Activated T-helper 2 cell treated with anti-CD3 and anti-CD28 coated beads, Interferon-gamma antibody, Interleukin-2, Interleukin-4, amounts not matched to agents 10 μg/mL and 5 μg/mL and 100 μg/mL, durations not matched to agents 14 hours and 24 hours and 36 hours (primary cell): ENCODE measurements around the gene PLEK. TPM values are rescaled to one million over a fixed set of nuclear protein-coding genes. Genes with fewer than 3 reads are reported as not detected.

Experiments used
- DNase-seq: peaks from one replicate; pipeline ENCODE4 v3.0.0; 2021; ENCODE audit warnings: low spot score
- H3K27ac Mint-ChIP-seq: one replicate; pipeline ENCODE4 v1.8.0; 2021; ENCODE audit warnings: mixed read lengths
- H3K27me3 Mint-ChIP-seq: one replicate; pipeline ENCODE4 v1.8.0; 2021; ENCODE audit warnings: low read depth, mixed read lengths
- H3K36me3 Mint-ChIP-seq: one replicate; pipeline ENCODE4 v1.8.0; 2021; ENCODE audit warnings: low read depth, mixed read lengths
- H3K4me1 Mint-ChIP-seq: one replicate; pipeline ENCODE4 v1.8.0; 2021; ENCODE audit warnings: low read depth, mixed read lengths
- H3K4me3 Mint-ChIP-seq: one replicate; pipeline ENCODE4 v1.8.0; 2021; ENCODE audit warnings: low read depth, mild to moderate bottlenecking, moderate library complexity, mixed read lengths
- H3K9me3 Mint-ChIP-seq: one replicate; pipeline ENCODE4 v1.8.0; 2021; ENCODE audit warnings: mixed read lengths
- intact Hi-C: fragments of 100-400 bp; cut with micrococcal nuclease; formaldehyde crosslinking; loops from one replicate; pipeline ENCODE4 v1.15.1; 2023
- total RNA-seq: library from RNA; stranded (reverse); gene quantifications from 2 replicates; pipeline ENCODE4 v1.2.3, GENCODE V29; 2022

Gene PLEK, protein sequence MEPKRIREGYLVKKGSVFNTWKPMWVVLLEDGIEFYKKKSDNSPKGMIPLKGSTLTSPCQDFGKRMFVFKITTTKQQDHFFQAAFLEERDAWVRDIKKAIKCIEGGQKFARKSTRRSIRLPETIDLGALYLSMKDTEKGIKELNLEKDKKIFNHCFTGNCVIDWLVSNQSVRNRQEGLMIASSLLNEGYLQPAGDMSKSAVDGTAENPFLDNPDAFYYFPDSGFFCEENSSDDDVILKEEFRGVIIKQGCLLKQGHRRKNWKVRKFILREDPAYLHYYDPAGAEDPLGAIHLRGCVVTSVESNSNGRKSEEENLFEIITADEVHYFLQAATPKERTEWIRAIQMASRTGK
- 0.18 and 0.48 TPM in 2 replicates for total RNA-seq

DNA sequence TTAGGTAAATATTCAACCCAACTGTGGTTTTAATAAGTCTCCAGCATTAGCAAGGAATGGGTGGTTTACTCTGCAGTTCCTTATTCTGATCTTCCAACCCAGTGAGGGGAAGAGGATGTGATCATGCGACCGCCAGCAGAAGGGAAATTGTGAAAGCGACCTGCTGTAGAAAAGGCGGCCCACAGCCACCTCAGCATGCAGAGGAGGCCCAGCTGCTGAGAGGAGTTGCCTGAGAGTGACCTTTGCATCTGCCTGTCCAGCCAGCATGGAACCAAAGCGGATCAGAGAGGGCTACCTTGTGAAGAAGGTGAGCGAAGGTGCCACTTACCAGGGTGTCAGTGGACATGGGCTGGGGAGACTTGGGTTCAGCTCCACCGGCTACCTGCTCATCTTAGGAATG is at the start of gene PLEK:
Gene PLEK (plus strand): TSS at position 196 of the 400 bp plus-strand sequence. CDS start 70 bp downstream, at position 266.
- Mint-ChIP-seq H3K36me3 (peaks cover 3% of the 10 kb centered on the region), H3K4me3 (no peak within 1 kb of the TSS), H3K27me3 (peaks cover 32% of the 10 kb centered on the region), H3K9me3 (peaks cover 3% of the 10 kb centered on the region), H3K27ac (no peak within 1 kb of the TSS), H3K4me1 (peaks cover 11% of the 10 kb centered on the region)
- DNase-seq, result no peak
- intact Hi-C loops, result no loop called here

DNA sequence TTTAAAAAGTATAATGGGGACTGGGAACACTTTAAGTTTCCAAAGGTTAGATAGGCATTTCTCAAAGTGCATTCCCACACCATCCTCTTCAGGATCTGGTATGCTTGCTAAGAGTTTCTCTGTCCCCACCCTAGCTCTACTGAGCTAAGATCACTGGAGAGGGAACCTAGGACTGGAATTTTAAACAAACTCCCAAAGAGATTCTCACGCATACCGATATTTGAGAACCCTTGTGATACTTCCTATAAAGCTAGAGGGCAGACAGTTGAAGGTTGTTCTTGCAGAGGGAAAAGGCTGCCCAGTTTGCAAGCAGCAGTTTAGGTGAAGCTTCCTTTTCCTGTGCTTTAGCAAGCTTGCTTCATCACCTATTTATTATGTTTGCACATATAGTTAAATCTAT is 49.0 kb upstream of the PLEK start:
- H3K9me3 Mint-ChIP-seq, result no peaks in the 10 kb centered on the region
- H3K36me3 Mint-ChIP-seq, result no peaks in the 10 kb centered on the region
- H3K27me3 Mint-ChIP-seq, result peaks cover 66% of the 10 kb centered on the region
- peaks cover 1% of the 10 kb centered on the region for H3K4me1 Mint-ChIP-seq
- intact Hi-C loops, result no loop called here
- no peak overlapping the region for H3K27ac Mint-ChIP-seq
- H3K4me3 Mint-ChIP-seq, result no peak overlapping the region
- no peak for DNase-seq

DNA sequence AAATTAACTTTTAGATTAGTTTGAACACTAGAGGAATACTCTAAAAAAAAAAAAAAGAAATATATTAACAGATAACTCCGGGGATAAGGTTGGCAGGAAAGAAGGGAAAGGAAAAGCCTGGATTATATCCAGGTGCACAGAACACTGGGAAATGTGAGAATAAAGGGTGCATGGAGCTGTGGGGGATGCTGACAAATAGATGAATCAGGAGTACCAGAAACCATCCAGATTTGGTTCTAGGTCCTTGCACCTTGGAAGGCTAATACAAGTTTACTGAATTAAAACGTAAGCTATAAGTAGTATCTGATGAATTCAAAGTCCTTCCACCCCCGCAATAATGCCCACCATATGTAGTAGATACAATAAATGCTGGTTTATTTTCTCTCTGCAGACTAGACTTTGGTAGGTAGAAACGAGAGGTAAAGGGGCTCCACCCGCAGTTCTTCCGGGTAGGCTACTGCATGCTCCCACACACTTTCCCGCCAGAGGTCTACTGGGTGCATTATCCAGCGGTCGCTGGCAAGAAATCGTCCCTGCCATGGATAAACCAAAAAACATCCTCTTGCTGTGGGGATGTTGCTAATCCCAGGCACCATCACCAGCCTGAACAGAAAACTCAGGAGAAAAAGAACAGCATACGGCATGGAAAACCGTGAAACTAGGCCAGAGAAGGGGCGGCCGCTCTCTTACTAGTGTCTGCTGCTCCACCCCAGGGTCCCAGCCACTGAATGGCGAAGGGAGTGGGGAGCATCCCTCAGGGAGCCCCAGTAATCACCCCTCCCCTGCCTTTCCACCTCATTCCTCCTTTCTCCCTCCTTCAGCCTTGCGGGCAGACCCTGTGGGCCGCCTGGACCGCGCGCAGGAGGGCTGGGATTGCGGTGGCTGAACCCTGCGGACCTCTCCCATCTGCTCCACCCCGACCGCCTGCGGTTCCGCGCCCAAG is 46.8 kb upstream of the PLEK start:
- Mint-ChIP-seq H3K4me3 (no peak overlapping the region), H3K27ac (no peak overlapping the region)

DNA sequence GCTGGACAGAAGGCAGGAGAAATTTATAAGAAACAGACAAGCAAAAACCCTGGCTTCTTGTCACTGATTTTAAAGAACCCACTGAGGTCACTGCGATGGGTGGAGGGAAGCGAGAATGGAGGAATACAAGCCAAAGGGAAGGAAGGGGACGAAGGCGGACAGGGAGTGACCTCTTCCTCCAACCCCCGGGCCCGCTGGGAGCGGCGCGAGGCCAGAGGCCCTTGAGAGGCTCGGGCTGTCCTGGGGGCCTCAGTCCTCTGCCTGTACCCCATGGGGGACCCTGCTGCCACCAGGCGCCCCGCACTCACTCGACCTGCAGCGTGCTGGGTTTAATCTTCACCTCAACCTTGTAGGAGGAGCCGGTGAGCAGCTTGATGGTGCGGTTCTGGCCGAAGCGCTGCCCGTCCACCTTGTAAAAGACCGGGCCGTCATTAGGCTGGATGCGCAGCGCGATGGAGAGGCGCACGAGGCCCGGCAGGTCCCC is 46.1 kb upstream of the PLEK start:
- Mint-ChIP-seq H3K27me3 (peaks cover 70% of the 10 kb centered on the region), H3K27ac (no peak overlapping the region)
- intact Hi-C loops, result no loop called here

More for the DNA sequence above, 46.8 kb upstream of the PLEK start:
- H3K27me3 Mint-ChIP-seq, result peaks cover 72% of the 10 kb centered on the region
- H3K9me3 Mint-ChIP-seq, result no peaks in the 10 kb centered on the region
- H3K4me1 Mint-ChIP-seq, result peaks cover 1% of the 10 kb centered on the region
- H3K36me3 Mint-ChIP-seq, result no peaks in the 10 kb centered on the region
- intact Hi-C loops, result no loop called here
- DNase-seq, result no peak

DNA sequence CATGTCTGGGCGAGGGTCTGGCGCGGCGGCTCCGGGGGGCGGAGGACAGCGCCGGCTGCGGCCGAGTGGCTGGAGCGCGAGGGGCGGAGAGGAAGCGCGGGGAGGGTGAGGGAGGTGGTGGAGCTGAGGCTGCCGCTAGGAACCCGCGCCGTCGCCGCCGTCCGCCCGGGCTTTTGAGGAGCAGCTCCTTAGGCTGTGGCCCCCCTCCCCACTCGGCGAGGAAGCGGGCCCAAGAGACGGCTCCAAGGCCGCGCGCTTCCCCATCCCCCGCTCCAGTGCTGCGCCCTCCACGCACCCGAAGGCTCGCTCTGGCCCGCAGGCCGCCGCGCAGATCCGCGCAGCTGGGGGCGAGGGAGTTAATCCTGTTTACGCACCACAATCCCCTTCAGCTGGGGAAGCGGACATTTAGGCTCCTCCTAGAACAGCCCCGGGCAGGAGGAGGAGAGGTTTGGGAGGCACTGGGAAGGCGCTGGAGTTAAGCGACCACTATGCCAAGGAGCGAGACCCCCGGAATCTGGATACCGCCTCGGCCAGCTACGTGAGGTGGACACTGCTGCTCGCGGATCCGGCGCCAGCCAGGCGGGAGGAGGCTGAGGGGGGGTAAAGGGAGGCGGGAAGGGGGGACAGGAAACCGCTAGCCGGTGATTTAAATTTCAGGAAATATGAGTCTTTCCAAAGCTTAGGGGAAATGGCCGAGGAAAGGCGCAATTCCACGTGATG is 45.5 kb upstream of the PLEK start, which contains the start of gene CNRIP1:
Gene CNRIP1 (minus strand): TSS at position 552 of the 720 bp plus-strand sequence. CDS start 549 bp downstream, at position 3.
- Mint-ChIP-seq H3K27me3 (peaks cover 71% of the 10 kb centered on the region), H3K4me3 (no peak within 1 kb of the TSS), H3K4me1 (peaks cover 1% of the 10 kb centered on the region), H3K36me3 (no peaks in the 10 kb centered on the region), H3K9me3 (no peaks in the 10 kb centered on the region), H3K27ac (no peak within 1 kb of the TSS)
- no peak for DNase-seq
- intact Hi-C loops, result no loop called here

More for the DNA sequence above, 46.1 kb upstream of the PLEK start:
- Mint-ChIP-seq H3K4me3 (no peak overlapping the region), H3K4me1 (peaks cover 1% of the 10 kb centered on the region), H3K9me3 (no peaks in the 10 kb centered on the region), H3K36me3 (no peaks in the 10 kb centered on the region)
- DNase-seq, result no peak

DNA sequence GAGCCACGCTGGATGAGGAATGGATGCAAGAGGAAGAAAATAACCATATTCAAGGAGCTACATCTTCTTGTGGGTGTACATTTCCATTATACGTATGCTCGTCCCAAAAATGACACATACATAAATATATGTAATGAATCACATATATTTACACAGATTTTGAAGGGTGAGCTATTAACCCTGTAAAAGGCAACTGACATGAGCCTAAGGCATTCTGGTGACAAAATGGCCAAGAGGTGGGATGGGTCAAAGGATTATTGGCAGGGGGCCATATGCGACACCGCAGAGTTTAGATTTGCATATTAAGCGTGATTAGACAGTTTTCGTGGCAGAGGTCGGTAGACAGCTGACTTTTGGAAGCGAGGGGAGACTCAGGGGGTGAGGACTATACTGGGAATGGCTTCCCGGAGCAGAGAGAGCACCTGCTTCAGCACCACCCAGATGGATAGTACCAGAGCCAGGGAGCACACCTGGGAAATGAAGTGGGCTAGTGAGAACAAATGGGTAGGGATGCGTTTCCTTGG is 44.9 kb upstream of the PLEK start:
- intact Hi-C loops, result no loop called here
- H3K4me1 Mint-ChIP-seq, result peaks cover 1% of the 10 kb centered on the region
- H3K36me3 Mint-ChIP-seq, result no peaks in the 10 kb centered on the region
- H3K27ac Mint-ChIP-seq, result no peak overlapping the region
- H3K4me3 Mint-ChIP-seq, result no peak overlapping the region
- DNase-seq, result no peak
- H3K9me3 Mint-ChIP-seq, result no peaks in the 10 kb centered on the region
- peaks cover 72% of the 10 kb centered on the region for H3K27me3 Mint-ChIP-seq

DNA sequence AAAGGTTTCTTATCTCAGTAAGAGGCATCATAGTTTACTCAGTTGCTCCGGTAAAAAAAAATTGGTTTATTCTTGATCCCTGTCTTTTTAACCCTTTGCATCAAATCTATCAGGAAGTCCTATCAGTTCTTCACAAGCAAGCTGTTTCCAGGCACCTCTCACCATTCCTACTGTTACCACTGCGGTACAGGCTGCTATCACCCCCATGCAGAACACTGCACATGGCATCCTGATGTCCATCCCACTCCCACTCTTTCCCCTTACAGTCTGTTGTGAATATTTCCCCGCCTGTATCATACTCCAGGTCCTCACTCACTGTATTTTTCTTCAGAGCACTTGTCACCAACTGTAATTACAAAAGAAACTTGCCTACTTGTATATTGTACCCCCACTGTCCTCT is 40.0 kb upstream of the PLEK start:
- Mint-ChIP-seq H3K4me1 (no peaks in the 10 kb centered on the region), H3K36me3 (no peaks in the 10 kb centered on the region), H3K27me3 (peaks cover 47% of the 10 kb centered on the region), H3K4me3 (no peak overlapping the region), H3K27ac (no peak overlapping the region), H3K9me3 (no peaks in the 10 kb centered on the region)
- intact Hi-C loops, result no loop called here
- DNase-seq, result no peak

DNA sequence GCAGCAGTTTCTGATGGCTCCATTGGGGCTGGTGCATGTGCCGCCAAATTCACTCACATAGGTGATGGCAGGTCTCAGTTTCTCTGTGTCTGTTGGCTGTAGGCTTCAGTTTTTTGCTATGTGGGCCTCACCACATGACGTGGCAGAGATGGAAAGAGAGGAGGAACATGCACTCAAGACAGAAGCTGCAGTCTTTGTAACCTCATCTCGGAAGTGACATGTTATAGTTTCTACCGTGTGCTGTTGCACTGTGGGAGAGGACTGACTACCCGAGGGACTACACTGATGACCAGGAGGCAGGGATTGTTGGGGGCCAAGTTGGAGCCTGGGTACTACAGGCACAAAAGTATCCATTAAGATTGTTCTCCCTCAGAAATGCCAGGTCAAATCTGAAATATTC is 36.2 kb upstream of the PLEK start:
- H3K27ac Mint-ChIP-seq, result no peak overlapping the region
- H3K4me1 Mint-ChIP-seq, result no peaks in the 10 kb centered on the region
- intact Hi-C loops, result no loop called here
- no peaks in the 10 kb centered on the region for H3K36me3 Mint-ChIP-seq
- H3K4me3 Mint-ChIP-seq, result no peak overlapping the region
- H3K27me3 Mint-ChIP-seq, result peaks cover 25% of the 10 kb centered on the region
- no peak for DNase-seq
- no peaks in the 10 kb centered on the region for H3K9me3 Mint-ChIP-seq

DNA sequence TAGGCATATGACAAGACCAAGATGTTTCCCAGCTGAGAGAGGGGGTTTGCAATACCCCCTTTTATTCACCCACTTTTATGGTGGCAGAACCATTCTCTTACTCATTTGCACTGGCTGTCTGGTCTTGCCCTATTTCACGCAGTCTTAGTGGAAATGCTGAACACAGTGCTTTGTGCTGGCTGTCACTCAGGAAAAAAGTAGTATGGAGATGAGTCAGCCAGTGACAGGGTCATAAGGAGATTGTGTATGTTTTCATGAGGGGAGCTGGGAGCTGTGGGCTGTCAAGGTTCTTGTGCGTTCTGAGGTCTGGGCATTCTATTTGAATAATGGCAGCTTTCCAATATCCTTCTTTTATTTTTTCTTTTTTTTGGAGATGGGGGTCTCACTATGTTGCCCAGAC is 34.4 kb upstream of the PLEK start:
- intact Hi-C loops, result no loop called here
- H3K4me1 Mint-ChIP-seq, result no peaks in the 10 kb centered on the region
- H3K27me3 Mint-ChIP-seq, result peaks cover 17% of the 10 kb centered on the region
- H3K36me3 Mint-ChIP-seq, result no peaks in the 10 kb centered on the region
- H3K4me3 Mint-ChIP-seq, result no peak overlapping the region
- H3K9me3 Mint-ChIP-seq, result no peaks in the 10 kb centered on the region
- H3K27ac Mint-ChIP-seq, result no peak overlapping the region
- DNase-seq, result no peak

DNA sequence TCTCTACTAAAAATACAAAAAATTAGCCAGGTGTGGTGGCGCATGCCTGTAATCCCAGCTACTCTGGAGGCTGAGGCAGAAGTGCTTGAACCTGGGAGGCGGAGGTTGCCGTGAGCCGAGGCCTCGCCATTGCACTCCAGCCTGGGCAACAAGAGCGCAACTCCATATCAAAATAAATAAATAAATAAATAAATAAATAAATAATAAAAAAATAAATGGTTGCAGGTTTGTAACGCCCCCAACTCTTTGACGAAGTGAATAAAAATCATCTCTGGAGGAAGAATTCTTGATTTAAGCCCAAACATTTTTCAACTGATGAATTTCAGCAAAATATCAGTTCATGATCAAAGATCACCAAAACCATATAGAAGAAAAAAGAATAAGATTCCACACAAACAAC is 32.1 kb upstream of the PLEK start:
- H3K36me3 Mint-ChIP-seq, result no peaks in the 10 kb centered on the region
- intact Hi-C loops, result no loop called here
- peaks cover 25% of the 10 kb centered on the region for H3K27me3 Mint-ChIP-seq
- H3K9me3 Mint-ChIP-seq, result no peaks in the 10 kb centered on the region
- no peak for DNase-seq
- H3K4me1 Mint-ChIP-seq, result no peaks in the 10 kb centered on the region
- no peak overlapping the region for H3K4me3 Mint-ChIP-seq
- H3K27ac Mint-ChIP-seq, result no peak overlapping the region

DNA sequence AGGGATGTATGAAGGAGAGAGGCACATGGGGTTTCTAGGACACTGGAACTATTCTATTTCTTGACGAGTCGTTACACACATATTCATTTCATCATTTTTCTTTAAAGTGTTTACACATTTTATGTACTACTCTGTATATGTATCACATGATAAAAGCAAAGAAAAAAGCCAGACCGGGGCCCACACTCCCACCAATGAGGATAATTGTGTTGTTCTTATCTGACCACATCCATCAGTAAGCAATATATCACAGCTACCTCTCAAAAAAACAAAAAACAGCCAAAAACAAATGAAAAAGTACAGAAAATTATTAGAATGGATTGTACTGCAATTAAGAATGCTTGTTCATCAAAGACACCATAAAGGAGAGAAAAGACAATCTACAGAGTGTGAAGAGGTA is 31.2 kb upstream of the PLEK start:
- H3K36me3 Mint-ChIP-seq, result no peaks in the 10 kb centered on the region

DNA sequence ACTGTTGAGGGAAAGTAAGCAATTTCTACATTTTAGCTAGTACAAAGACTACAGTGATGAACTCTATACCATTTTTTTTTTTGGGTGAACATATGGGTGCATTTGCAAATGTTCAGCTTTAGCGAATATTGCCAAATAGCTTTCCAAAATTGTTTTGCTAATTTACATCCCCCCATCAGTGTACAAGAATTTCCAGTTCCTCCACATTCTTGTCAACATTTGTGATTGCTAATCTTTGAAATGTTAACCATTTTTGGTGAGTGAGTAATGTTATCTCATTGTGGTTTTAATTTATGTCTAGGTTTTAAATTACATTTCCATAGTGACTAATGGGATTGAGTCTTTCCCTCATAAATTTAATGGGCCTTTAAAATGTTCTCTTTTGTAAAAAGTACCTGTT is 28.9 kb upstream of the PLEK start:
- Mint-ChIP-seq H3K9me3 (no peaks in the 10 kb centered on the region), H3K4me1 (no peaks in the 10 kb centered on the region), H3K36me3 (no peaks in the 10 kb centered on the region), H3K27ac (no peak overlapping the region), H3K27me3 (peaks cover 41% of the 10 kb centered on the region), H3K4me3 (no peak overlapping the region)
- DNase-seq, result no peak
- intact Hi-C loops, result no loop called here

More for the DNA sequence above, 31.2 kb upstream of the PLEK start:
- Mint-ChIP-seq H3K4me3 (no peak overlapping the region), H3K27me3 (peaks cover 28% of the 10 kb centered on the region), H3K27ac (no peak overlapping the region), H3K9me3 (no peaks in the 10 kb centered on the region), H3K4me1 (no peaks in the 10 kb centered on the region)
- DNase-seq, result no peak
- intact Hi-C loops, result no loop called here
